HG03025 (cell line): ENCODE measurements around the gene GADL1.

Experiments
- ATAC-seq: cut with Tn5 transposase; IDR thresholded peaks from one replicate; pipeline ENCODE4 v1.9.1; 2021; ENCODE audit warnings: mild to moderate bottlenecking, moderate library complexity; ENCODE audit not compliant: unreplicated experiment, low FRiP score

GADL1 gene

GRCh38 chr3:30813734-30814133 is 80.7 kb downstream of the GADL1 start:
- no peak for ATAC-seq

- ATAC-seq, result no peak
These were observed 83.2 kb downstream of the GADL1 start for GRCh38 chr3:30811151-30811795.

DNA sequence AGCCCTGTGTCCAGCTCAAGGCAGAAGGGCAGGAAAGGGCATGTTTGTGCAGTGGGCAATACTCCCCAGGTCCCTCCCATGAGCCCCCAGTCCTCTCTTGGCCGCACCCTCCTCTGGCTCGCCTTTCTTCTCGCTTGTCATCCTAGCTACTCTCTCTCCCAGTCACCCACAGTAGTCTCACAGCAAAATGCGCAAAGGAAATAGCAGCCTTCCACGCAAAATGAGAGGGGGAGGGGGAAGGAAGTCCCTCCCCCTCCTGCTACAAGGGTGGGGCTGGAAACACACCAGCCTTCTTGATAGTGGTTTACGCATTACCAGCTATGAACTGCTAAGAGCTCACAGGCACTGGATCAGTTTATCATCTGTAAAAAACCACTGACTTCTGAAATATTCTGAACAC is 83.8 kb downstream of the GADL1 start:
- ATAC-seq, result no peak

DNA sequence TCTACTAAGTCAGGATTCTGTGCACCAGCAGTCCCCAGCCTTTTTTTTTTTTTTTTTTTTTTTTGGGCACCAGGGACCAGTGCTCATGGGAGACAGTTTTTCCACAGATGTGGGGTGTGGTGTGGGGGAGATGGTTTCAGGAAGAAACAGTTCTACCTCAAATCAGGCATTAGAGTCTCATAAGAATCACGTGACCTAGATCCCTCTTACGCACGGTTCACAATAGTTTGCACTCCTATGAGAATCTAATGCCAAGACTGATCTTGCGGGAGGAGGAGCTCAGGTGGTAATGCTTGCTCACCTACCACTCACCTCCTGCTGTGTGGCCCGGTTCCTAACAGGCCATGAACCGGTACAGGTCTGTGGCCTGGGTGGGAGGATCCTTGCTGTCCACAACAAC is 88.8 kb downstream of the GADL1 start:
- no peak for ATAC-seq

GRCh38 chr3:30804984-30805383 is 89.5 kb downstream of the GADL1 start:
- ATAC-seq, result no peak

DNA sequence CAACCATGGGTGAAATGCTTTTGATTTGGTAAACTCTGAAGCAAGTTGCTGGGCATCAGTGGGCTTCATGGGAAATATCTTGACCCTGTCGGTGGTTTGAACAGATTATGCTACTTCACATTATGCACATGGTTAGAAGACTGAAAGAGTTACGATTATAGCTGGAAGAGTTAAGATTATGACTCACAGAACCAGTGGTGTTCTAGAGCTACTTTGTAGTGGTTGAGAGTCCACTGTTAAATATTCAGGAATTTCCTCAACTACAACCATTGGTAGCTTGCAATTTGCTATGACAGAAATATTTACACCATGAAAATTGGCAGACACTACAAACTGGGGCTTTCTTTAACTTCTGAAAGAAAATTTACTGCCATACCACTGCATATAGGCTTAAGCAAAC is 99.3 kb downstream of the GADL1 start:
- ATAC-seq, result no peak

DNA sequence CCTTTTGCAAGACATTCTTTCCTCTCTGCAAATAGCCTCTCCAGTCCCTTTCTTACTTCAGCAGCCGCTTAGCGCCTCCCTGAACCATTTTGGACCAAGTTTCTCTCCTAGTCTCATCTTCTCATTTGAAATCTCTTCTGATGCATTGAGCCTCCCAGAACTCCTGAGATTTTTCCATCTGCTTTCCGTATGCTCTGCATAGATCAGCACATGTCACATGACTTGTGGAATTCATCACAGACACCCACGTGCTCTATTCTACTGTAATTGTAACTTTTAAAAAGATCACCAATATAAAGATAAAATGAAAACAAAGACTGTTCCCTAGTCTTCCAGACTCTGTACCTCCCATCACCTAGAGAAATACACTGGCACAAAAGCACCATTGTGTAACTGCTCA is 100.7 kb downstream of the GADL1 start:
- no peak for ATAC-seq

GRCh38 chr3:30790150-30790549 is 104.3 kb downstream of the GADL1 start:
- no peak for ATAC-seq

DNA sequence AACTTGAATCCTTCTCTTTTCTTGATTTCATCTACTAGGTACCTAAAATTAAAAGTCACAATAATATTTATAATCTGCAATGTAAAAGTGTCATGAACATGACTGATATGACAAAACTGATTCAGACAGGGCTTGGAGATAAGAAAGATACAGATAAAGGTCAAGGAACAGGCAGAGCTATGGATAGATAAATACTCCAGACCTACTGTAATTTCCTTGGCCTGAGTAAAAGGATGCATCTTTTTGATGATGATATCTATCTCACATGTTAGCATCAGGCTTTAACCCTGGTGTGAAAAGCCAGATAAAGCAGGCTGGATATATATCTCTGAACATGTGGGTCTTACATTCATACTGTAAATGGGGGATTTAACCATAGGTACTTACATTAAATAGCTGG is 108.1 kb downstream of the GADL1 start:
- no peak for ATAC-seq

DNA sequence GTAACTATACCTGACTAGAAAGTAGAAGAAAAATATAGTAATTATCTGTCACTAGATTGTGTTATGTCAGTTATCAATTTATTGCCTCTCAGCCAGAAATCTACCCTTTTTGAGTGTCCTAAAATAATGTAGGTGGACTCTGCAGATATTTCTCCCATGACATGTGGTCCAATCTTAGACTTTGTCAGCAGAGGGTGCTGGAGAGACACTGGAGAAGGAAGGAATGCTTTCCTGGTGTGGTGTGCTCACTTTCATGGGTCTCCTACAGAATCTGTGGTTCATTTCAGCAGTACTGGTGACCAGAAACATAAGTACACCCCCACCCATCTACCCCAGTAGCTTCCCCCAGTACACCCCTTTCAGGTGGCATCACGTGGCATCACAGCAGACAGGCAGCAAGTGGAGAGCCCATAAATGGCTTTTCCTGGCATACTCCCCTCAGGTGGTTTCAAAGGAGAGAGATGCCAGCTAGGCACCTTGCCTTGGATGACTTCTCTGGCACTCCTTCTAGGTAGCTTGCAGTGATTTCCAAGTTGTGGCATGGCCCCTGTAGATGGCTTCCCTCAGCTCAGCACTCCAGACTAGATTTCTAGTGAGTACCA is 114.7 kb downstream of the GADL1 start:
- ATAC-seq, result no peak

- no peak for ATAC-seq
These were observed 115.5 kb downstream of the GADL1 start for GRCh38 chr3:30778933-30779332.

GRCh38 chr3:30777426-30778113 is 116.9 kb downstream of the GADL1 start:
- ATAC-seq, result no peak

GRCh38 chr3:30776186-30776815 is 118.2 kb downstream of the GADL1 start:
- ATAC-seq, result no peak

- no peak for ATAC-seq
These were observed 119.4 kb downstream of the GADL1 start for GRCh38 chr3:30775040-30775439.

DNA sequence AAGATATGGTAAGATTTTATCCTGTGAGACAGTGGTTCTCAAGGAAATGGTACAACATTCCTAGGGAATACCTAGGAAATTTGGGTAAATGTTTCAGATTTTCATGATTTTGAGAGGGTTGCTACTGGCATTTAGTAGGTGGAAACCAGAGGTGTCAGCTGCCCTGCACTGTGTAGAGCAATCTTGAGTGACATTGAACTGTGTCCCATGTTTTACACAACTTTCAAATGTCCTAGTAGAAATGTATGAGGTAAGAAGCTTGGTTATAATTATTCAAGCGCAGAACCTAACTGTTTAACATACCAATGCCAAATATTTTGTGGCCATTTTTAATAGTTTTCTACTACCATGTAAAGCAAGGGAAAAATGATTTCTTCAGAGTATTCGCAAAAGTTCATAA is 120.4 kb downstream of the GADL1 start:
- no peak for ATAC-seq

- no peak for ATAC-seq
These were observed 124.1 kb downstream of the GADL1 start for GRCh38 chr3:30770387-30770786.

- no peak for ATAC-seq
These were observed 125.5 kb downstream of the GADL1 start for GRCh38 chr3:30768703-30769550.

DNA sequence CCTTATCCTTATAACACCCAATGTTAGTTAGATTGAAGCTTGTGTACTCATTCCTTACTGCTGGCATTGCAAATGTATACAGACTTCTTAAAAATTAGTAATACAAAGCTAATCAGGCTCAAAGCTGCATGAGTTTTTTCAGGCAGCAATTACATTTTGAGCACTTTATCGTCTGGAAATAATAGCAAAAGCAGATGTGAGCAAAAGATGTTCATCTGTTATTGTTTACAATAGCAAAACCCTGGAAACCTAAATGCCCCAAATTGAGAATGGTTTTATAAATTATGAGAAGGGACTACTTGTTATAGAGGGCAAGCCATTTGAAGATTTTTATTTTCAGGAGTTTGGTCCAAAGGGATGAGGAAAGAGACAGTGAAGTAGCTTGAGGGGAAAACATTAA is 126.4 kb downstream of the GADL1 start:
- no peak for ATAC-seq

GRCh38 chr3:30766522-30766921 is 127.9 kb downstream of the GADL1 start:
- ATAC-seq, result no peak

GRCh38 chr3:30764891-30765290 is 129.6 kb downstream of the GADL1 start:
- ATAC-seq, result no peak

DNA sequence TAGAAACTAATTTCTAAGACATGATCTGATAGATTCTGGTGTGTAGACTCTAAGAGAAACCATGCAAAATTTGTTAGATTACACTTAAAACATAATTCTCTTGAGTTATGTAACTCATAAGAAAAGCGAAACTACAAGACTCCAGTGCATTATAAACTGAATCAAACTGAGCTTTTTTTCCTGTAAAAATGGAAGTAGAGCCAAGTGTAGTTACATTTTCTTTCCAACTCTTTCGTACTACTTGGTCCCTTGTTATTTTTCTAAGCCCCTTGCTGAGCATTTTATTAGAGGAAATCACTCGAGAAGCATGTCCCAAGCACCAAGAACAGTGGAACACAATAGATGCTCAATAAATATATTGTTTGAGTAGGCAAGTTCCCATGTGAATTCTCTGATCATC is 130.2 kb downstream of the GADL1 start:
- no peak for ATAC-seq
